ENCODE data around the gene SLC1A7. TPM values are rescaled to one million over a fixed set of nuclear protein-coding genes. Genes with fewer than 3 reads are reported as not detected.

The SLC1A7 gene
- total and polyA plus RNA-seq, 2 of the 13 experiments (the other 11 are each of a cell fraction or from before 2014, with no cell fraction given): 0.04 to 2.0 TPM

GRCh38 chr1:53183095-53183990 is 40.9 kb upstream of the SLC1A7 start (continued):
- TF ChIP-seq ZBTB2 (CRISPR knock-in tag; IDR thresholded peaks at IDR 0.05; ENCODE audit: low read depth) (no peak), AGO2 (optimal IDR thresholded peaks at IDR 0.05; ENCODE audit: low read depth, low read length) (no peak), ZNF10 (CRISPR knock-in tag; IDR thresholded peaks at IDR 0.05; ENCODE audit: borderline replicate concordance, low read depth) (no peak), ZNF276 (CRISPR knock-in tag; IDR thresholded peaks at IDR 0.05; ENCODE audit: low read depth) (no peak), ZFP41 (CRISPR knock-in tag; IDR thresholded peaks at IDR 0.05; ENCODE audit: borderline replicate concordance) (no peak), ZNF543 (CRISPR knock-in tag; IDR thresholded peaks at IDR 0.05) (no peak), ZNF24 (IDR thresholded peaks at IDR 0.05) (no peak), ZGPAT (CRISPR knock-in tag; IDR thresholded peaks at IDR 0.05) (peak; percentile 94), MAF1 (CRISPR knock-in tag; IDR thresholded peaks at IDR 0.05; ENCODE audit: borderline replicate concordance) (0 out of 2 replicates have a peak, but pooled peaks have one; percentile 32), ZNF770 (CRISPR knock-in tag; IDR thresholded peaks at IDR 0.05) (peak; percentile 63), UBTF (CRISPR knock-in tag; IDR thresholded peaks at IDR 0.05) (0 out of 2 replicates have a peak, but pooled peaks have one; percentile 29), ZNF382 (CRISPR knock-in tag; IDR thresholded peaks at IDR 0.05; ENCODE audit: borderline replicate concordance) (no peak), ZNF503 (CRISPR knock-in tag; IDR thresholded peaks at IDR 0.05) (peak; percentile 98), ZNF652 (CRISPR knock-in tag; IDR thresholded peaks at IDR 0.05; ENCODE audit: borderline replicate concordance, low read depth) (no peak)
- TF ChIP-seq, protein P1, sequence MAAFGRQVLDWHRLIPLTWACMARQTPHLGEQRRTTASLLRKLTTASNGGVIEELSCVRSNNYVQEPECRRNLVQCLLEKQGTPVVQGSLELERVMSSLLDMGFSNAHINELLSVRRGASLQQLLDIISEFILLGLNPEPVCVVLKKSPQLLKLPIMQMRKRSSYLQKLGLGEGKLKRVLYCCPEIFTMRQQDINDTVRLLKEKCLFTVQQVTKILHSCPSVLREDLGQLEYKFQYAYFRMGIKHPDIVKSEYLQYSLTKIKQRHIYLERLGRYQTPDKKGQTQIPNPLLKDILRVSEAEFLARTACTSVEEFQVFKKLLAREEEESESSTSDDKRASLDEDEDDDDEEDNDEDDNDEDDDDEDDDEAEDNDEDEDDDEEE (CRISPR knock-in tag; IDR thresholded peaks at IDR 0.05): no peak

All from HepG2 (cell line).